ENCODE results near the gene NDOR1.

The NDOR1 gene

DNA sequence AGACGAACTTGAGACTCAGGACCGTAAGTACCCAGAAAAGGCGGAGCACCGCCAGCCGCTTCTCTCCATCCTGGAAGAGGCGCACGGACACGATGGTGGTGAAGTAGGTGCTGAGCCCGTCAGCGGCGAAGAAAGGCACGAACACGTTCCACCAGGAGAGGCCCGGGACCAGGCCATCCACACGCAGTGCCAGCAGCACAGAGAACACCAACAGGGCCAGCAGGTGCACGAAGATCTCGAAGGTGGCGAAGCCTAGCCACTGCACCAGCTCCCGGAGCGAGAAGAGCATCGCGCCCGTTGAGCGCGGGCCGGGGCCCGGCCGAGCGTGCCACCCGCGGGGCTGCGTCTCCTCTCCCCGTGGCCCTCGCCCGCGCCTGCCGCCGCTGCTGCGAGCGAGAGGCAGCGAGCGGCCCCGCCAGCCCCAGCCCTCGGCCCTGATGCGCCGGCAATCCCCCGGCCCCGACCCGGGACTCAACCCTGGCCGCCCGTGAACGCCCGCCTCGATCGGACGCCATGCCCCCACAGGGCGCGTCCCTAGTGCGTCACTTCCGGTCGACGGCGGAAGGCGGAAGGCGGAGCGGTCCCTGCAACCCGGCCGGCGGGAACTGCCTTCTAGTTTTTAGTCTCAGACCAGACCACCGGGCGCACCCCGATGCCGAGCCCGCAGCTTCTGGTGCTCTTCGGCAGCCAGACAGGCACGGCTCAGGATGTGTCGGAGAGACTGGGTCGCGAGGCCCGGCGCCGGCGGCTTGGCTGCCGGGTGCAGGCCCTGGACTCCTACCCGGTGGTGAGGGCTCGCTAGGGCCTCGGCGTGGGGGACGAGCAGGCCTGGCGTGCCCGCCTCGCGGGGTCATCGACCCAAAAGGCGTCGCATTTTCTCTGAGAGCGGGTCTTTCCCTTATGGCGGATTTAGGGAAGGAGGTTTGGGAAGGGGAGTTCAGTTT, at the start of gene NDOR1, which contains the start of gene TMEM203:
Gene NDOR1, plus strand, starts transcription at position 575 of the 944 bp plus-strand sequence. Its CDS starts 78 bp downstream, at position 653.
Gene TMEM203, minus strand, starts transcription at position 523 of the 944 bp plus-strand sequence. Its CDS starts 234 bp downstream, at position 289.
- no peak for DNase-seq (ENCODE audit: low read depth)
- TF ChIP-seq, protein P1, sequence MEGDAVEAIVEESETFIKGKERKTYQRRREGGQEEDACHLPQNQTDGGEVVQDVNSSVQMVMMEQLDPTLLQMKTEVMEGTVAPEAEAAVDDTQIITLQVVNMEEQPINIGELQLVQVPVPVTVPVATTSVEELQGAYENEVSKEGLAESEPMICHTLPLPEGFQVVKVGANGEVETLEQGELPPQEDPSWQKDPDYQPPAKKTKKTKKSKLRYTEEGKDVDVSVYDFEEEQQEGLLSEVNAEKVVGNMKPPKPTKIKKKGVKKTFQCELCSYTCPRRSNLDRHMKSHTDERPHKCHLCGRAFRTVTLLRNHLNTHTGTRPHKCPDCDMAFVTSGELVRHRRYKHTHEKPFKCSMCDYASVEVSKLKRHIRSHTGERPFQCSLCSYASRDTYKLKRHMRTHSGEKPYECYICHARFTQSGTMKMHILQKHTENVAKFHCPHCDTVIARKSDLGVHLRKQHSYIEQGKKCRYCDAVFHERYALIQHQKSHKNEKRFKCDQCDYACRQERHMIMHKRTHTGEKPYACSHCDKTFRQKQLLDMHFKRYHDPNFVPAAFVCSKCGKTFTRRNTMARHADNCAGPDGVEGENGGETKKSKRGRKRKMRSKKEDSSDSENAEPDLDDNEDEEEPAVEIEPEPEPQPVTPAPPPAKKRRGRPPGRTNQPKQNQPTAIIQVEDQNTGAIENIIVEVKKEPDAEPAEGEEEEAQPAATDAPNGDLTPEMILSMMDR (IDR thresholded peaks at IDR 0.05; ENCODE audit: control insufficient read depth, insufficient read depth, low read depth, low read length, missing control alignments): no peak
- H3K4me3 ChIP-seq (ENCODE audit: control insufficient read depth, low read depth, low read length): peak within 1 kb of the TSS; percentile 81

DNA sequence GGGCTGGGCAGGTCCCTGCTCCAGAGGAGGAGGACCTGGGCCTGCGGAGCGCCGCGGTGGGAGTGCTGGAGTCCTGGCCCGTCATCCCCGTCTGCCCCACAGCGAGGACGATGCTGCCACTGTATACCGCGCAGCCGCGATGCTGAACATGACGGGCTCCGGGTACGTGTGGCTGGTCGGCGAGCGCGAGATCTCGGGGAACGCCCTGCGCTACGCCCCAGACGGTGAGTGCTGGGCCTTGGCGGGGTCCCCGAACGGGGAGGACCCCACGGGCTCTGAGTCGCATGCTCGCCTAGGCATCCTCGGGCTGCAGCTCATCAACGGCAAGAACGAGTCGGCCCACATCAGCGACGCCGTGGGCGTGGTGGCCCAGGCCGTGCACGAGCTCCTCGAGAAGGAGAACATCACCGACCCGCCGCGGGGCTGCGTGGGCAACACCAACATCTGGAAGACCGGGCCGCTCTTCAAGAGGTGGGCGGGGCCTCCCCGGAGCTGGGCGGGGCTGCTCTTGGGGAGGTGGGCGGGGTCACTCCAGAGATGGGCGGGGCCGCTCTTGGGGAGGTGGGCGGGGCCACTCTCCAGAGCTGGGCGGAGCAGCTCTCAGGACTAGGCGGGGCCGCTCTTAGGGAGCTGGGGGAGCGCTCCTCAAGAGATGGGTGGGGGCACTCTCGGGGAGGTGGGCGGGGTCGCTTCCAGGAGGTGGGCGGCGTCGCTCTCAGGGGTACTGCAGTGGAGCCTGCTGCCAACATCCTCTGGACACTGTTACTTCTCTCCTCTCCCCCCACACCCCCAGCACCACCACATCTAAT, 48.7 kb upstream of the NDOR1 start:
- TF ChIP-seq, protein P1 (IDR thresholded peaks at IDR 0.05; ENCODE audit: control insufficient read depth, insufficient read depth, low read depth, low read length, missing control alignments): no peak
- DNase-seq (ENCODE audit: low read depth): no peak
- H3K4me3 ChIP-seq (ENCODE audit: control insufficient read depth, low read depth, low read length): peak overlapping the region; percentile 1

DNA sequence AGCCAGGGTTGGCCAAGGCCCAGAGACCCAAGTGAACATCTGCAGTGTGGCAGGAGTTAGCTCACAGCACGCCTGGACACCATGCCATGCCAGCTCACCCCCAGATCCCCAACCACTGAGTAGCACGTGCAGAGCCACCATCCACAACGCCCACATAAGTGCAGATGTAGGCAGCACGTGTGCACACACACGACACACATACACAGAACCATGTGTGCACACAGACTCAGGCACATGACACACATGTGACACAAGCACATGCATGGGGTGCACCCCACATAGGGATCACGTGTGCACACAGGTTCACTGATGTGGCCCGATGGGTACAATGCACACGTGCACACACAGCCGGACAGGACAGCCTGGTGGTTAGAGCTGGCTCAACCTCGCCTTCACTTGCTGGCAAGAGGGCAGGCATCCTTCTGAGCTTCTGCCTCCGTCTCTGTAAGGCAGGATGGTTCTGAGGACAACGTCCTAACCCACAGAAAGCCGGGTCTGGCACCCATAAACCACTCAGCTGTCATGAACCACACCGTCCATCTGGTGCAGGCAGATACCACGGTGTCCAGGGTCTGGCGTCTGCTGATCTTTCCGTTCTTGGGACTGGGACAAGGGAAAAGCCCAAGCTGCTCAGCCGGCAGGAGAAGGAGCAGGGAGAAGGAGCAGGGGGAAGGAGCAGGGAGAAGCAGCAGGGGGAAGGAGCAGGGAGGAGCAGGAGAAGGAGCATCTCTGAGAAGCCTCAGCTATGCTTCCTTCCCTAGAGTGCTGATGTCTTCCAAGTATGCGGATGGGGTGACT, 47.7 kb upstream of the NDOR1 start:
- TF ChIP-seq, protein P1 (IDR thresholded peaks at IDR 0.05; ENCODE audit: control insufficient read depth, insufficient read depth, low read depth, low read length, missing control alignments): no peak
- H3K4me3 ChIP-seq (ENCODE audit: control insufficient read depth, low read depth, low read length): no peak overlapping the region
- no peak for DNase-seq (ENCODE audit: low read depth)

DNA sequence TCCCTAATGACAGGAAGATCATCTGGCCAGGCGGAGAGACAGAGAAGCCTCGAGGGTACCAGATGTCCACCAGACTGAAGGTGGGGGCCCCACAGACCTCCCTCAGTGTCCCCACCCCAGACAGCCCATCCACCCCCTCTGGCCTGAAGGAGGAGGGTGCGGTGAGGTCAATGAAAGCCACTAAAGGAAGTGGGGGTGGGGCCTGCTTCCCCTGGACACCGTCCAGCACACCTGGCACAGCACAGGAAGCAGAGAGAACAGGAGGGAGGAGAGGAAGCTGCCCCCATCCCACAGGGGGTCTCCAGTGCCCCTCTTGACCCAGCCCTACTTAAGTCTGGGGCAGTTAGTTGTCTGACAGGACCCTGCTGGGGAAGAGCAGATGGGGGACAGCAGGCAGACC, 46.9 kb upstream of the NDOR1 start:
- TF ChIP-seq, protein P1 (IDR thresholded peaks at IDR 0.05; ENCODE audit: control insufficient read depth, insufficient read depth, low read depth, low read length, missing control alignments): no peak
- no peak for DNase-seq (ENCODE audit: low read depth)
- H3K4me3 ChIP-seq (ENCODE audit: control insufficient read depth, low read depth, low read length): no peak overlapping the region

DNA sequence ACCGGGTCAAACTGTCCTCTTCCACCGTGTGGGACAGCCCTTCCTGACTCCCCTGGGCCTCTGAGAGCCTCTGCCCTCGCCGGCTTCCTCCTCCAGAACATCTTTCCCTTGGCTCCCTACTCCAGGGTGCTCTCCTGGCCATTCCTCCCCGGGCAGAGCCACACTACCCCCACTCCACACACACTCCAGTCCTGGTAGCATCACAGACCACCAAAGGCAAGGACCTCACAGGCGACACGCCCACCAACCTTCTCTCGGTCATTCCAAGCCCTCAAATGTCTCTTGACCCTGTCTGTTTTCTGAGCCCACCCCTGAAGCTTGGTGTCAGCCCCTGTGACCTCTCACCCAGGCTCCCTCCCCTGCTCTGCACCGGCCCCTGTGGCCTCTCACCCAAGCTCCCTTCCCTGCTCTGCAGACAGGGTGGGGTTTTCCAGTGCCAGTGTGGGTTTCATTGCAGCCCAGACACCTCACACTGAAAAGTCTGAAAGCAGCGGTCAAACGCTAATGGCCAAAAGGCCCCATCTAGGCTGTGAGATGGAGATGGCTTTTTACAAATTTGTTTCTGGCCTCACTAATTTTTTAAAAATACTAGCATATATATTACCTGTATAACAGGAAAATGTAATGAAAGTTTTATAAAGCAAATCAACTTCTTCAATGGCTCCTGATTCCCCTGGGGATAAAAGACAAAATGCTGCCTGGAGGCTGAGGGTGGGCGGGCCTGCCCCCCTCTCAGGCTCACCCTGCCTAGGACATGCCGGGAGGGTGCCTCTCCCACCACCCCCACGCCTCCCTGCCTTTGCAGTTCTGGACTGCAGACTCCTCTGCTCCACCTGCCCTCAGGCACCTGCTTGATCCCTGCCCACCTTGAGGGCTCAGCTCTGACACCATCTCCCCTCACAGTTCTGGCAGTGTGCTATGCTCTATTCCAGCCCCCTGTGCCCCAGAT, 46.1 kb upstream of the NDOR1 start:
- no peak overlapping the region for H3K4me3 ChIP-seq (ENCODE audit: control insufficient read depth, low read depth, low read length)
- TF ChIP-seq, protein P1 (IDR thresholded peaks at IDR 0.05; ENCODE audit: control insufficient read depth, insufficient read depth, low read depth, low read length, missing control alignments): no peak
- DNase-seq (ENCODE audit: low read depth): no peak

All from AG09309 (cell line).